Measurements from ENCODE around the gene FHAD1. TPM values are rescaled to one million over a fixed set of nuclear protein-coding genes. Genes with fewer than 3 reads are reported as not detected.

The FHAD1 gene
- total RNA-seq, 1 experiment from 2014 or later, result 0.45 TPM

- Histone ChIP-seq H3K27me3 (ENCODE audit: low read length) (no peaks in the 10 kb centered on the region), H3K27ac (ENCODE audit: low read length) (no peak overlapping the region), H3K4me1 (ENCODE audit: low read length) (no peaks in the 10 kb centered on the region), H3K36me3 (ENCODE audit: insufficient read depth, low read length) (no peaks in the 10 kb centered on the region), H2AFZ (ENCODE audit: low read length) (no peak overlapping the region), H3K4me3 (ENCODE audit: low read length) (no peak overlapping the region), H3K9ac (ENCODE audit: low read length) (no peak overlapping the region), H3K4me2 (ENCODE audit: low read depth, low read length, poor library complexity, severe bottlenecking) (no peak overlapping the region), H3K79me2 (ENCODE audit: low read length) (no peaks in the 10 kb centered on the region), H3K9me2 (replicated peaks; ENCODE audit: insufficient read depth, low read length) (no peaks in the 10 kb centered on the region), H4K20me1 (ENCODE audit: insufficient read depth, low read depth, low read length) (no peaks in the 10 kb centered on the region; the same call in 1 of the 2 replicates), H3K9me3 (ENCODE audit: low read length) (no peaks in the 10 kb centered on the region)
- DNase-seq, result no peak
Measured at GRCh38 chr1:15206418-15207030, 40.5 kb upstream of the FHAD1 start.

- H3K79me2 ChIP-seq (ENCODE audit: low read length), result no peaks in the 10 kb centered on the region
- H3K9ac ChIP-seq (ENCODE audit: low read length), result no peak overlapping the region
- H3K27me3 ChIP-seq (ENCODE audit: low read length), result no peaks in the 10 kb centered on the region
- no peak for DNase-seq
- H3K9me3 ChIP-seq (ENCODE audit: low read length), result no peaks in the 10 kb centered on the region
- no peaks in the 10 kb centered on the region for H3K4me1 ChIP-seq (ENCODE audit: low read length)
- no peak overlapping the region for H3K27ac ChIP-seq (ENCODE audit: low read length)
- H3K9me2 ChIP-seq (replicated peaks; ENCODE audit: insufficient read depth, low read length), result no peaks in the 10 kb centered on the region
- H2AFZ ChIP-seq (ENCODE audit: low read length), result no peak overlapping the region
- H3K4me2 ChIP-seq (ENCODE audit: low read depth, low read length, poor library complexity, severe bottlenecking), result no peak overlapping the region
- H4K20me1 ChIP-seq (ENCODE audit: insufficient read depth, low read depth, low read length), result no peaks in the 10 kb centered on the region; the same call in 1 of the 2 replicates
- no peak overlapping the region for H3K4me3 ChIP-seq (ENCODE audit: low read length)
- no peaks in the 10 kb centered on the region for H3K36me3 ChIP-seq (ENCODE audit: insufficient read depth, low read length)
Measured at GRCh38 chr1:15207031-15207828, 39.8 kb upstream of the FHAD1 start.

GRCh38 chr1:15207829-15208429 is 39.1 kb upstream of the FHAD1 start:
- Histone ChIP-seq H3K9me3 (ENCODE audit: low read length) (no peaks in the 10 kb centered on the region), H2AFZ (ENCODE audit: low read length) (no peak overlapping the region), H3K4me1 (ENCODE audit: low read length) (no peaks in the 10 kb centered on the region), H4K20me1 (ENCODE audit: insufficient read depth, low read depth, low read length) (no peaks in the 10 kb centered on the region), H3K9me2 (replicated peaks; ENCODE audit: insufficient read depth, low read length) (no peaks in the 10 kb centered on the region), H3K79me2 (ENCODE audit: low read length) (no peaks in the 10 kb centered on the region), H3K27me3 (ENCODE audit: low read length) (no peaks in the 10 kb centered on the region), H3K4me2 (ENCODE audit: low read depth, low read length, poor library complexity, severe bottlenecking) (no peak overlapping the region), H3K36me3 (ENCODE audit: insufficient read depth, low read length) (no peaks in the 10 kb centered on the region), H3K27ac (ENCODE audit: low read length) (no peak overlapping the region), H3K9ac (ENCODE audit: low read length) (no peak overlapping the region), H3K4me3 (ENCODE audit: low read length) (no peak overlapping the region)
- DNase-seq, result no peak

GRCh38 chr1:15210651-15211375 is 36.2 kb upstream of the FHAD1 start:
- no peaks in the 10 kb centered on the region for H3K4me1 ChIP-seq (ENCODE audit: low read length)
- no peaks in the 10 kb centered on the region for H3K79me2 ChIP-seq (ENCODE audit: low read length)
- H3K27me3 ChIP-seq (ENCODE audit: low read length), result no peaks in the 10 kb centered on the region
- no peak overlapping the region for H3K4me3 ChIP-seq (ENCODE audit: low read length)
- H4K20me1 ChIP-seq (ENCODE audit: insufficient read depth, low read depth, low read length), result no peaks in the 10 kb centered on the region
- no peaks in the 10 kb centered on the region for H3K9me2 ChIP-seq (replicated peaks; ENCODE audit: insufficient read depth, low read length)
- no peak overlapping the region for H3K27ac ChIP-seq (ENCODE audit: low read length)
- no peak overlapping the region for H3K9ac ChIP-seq (ENCODE audit: low read length)
- DNase-seq, result no peak
- no peak overlapping the region for H2AFZ ChIP-seq (ENCODE audit: low read length)
- no peaks in the 10 kb centered on the region for H3K36me3 ChIP-seq (ENCODE audit: insufficient read depth, low read length)
- no peaks in the 10 kb centered on the region for H3K9me3 ChIP-seq (ENCODE audit: low read length)
- H3K4me2 ChIP-seq (ENCODE audit: low read depth, low read length, poor library complexity, severe bottlenecking), result no peak overlapping the region

GRCh38 chr1:15211424-15211823 is 35.6 kb upstream of the FHAD1 start:
- H3K79me2 ChIP-seq (ENCODE audit: low read length), result no peaks in the 10 kb centered on the region
- H2AFZ ChIP-seq (ENCODE audit: low read length), result no peak overlapping the region
- H3K9ac ChIP-seq (ENCODE audit: low read length), result no peak overlapping the region
- no peaks in the 10 kb centered on the region for H3K36me3 ChIP-seq (ENCODE audit: insufficient read depth, low read length)
- H3K27ac ChIP-seq (ENCODE audit: low read length), result no peak overlapping the region
- no peaks in the 10 kb centered on the region for H3K4me1 ChIP-seq (ENCODE audit: low read length)
- no peaks in the 10 kb centered on the region for H3K9me3 ChIP-seq (ENCODE audit: low read length)
- no peak overlapping the region for H3K4me2 ChIP-seq (ENCODE audit: low read depth, low read length, poor library complexity, severe bottlenecking)
- no peaks in the 10 kb centered on the region for H4K20me1 ChIP-seq (ENCODE audit: insufficient read depth, low read depth, low read length)
- H3K9me2 ChIP-seq (replicated peaks; ENCODE audit: insufficient read depth, low read length), result no peaks in the 10 kb centered on the region
- H3K27me3 ChIP-seq (ENCODE audit: low read length), result no peaks in the 10 kb centered on the region
- DNase-seq, result no peak
- no peak overlapping the region for H3K4me3 ChIP-seq (ENCODE audit: low read length)

- H3K9ac ChIP-seq (ENCODE audit: low read length), result no peak overlapping the region
- DNase-seq, result no peak
- H3K9me3 ChIP-seq (ENCODE audit: low read length), result no peaks in the 10 kb centered on the region
- no peak overlapping the region for H3K4me3 ChIP-seq (ENCODE audit: low read length)
- no peak overlapping the region for H2AFZ ChIP-seq (ENCODE audit: low read length)
- H3K79me2 ChIP-seq (ENCODE audit: low read length), result no peaks in the 10 kb centered on the region
- H3K27ac ChIP-seq (ENCODE audit: low read length), result no peak overlapping the region
- H3K4me1 ChIP-seq (ENCODE audit: low read length), result no peaks in the 10 kb centered on the region
- no peaks in the 10 kb centered on the region for H3K9me2 ChIP-seq (replicated peaks; ENCODE audit: insufficient read depth, low read length)
- H3K36me3 ChIP-seq (ENCODE audit: insufficient read depth, low read length), result no peaks in the 10 kb centered on the region
- no peak overlapping the region for H3K4me2 ChIP-seq (ENCODE audit: low read depth, low read length, poor library complexity, severe bottlenecking)
- no peaks in the 10 kb centered on the region for H3K27me3 ChIP-seq (ENCODE audit: low read length)
- H4K20me1 ChIP-seq (ENCODE audit: insufficient read depth, low read depth, low read length), result no peaks in the 10 kb centered on the region
Measured at GRCh38 chr1:15212216-15212953, 34.6 kb upstream of the FHAD1 start.

GRCh38 chr1:15212954-15213291 is 34.1 kb upstream of the FHAD1 start:
- Histone ChIP-seq H3K4me3 (ENCODE audit: low read length) (no peak overlapping the region), H3K79me2 (ENCODE audit: low read length) (no peaks in the 10 kb centered on the region), H3K9me3 (ENCODE audit: low read length) (no peaks in the 10 kb centered on the region), H3K9ac (ENCODE audit: low read length) (no peak overlapping the region), H3K27me3 (ENCODE audit: low read length) (no peaks in the 10 kb centered on the region), H2AFZ (ENCODE audit: low read length) (no peak overlapping the region), H3K9me2 (replicated peaks; ENCODE audit: insufficient read depth, low read length) (no peaks in the 10 kb centered on the region), H3K27ac (ENCODE audit: low read length) (no peak overlapping the region), H3K4me2 (ENCODE audit: low read depth, low read length, poor library complexity, severe bottlenecking) (no peak overlapping the region), H4K20me1 (ENCODE audit: insufficient read depth, low read depth, low read length) (no peaks in the 10 kb centered on the region), H3K36me3 (ENCODE audit: insufficient read depth, low read length) (no peaks in the 10 kb centered on the region), H3K4me1 (ENCODE audit: low read length) (no peaks in the 10 kb centered on the region)
- no peak for DNase-seq
